Mesenteric fat pad (tissue), 1 donor: Measurements from ENCODE around the gene MACROD1. TPM values are rescaled to one million over a fixed set of nuclear protein-coding genes. Genes with fewer than 3 reads are reported as not detected.
"Not testable (repeated sequence)": the region's sequence is repeated elsewhere in the genome, so short reads cannot be mapped to it uniquely, and the experiment has no call there.

Experiments used
- DNase-seq: peaks from one replicate; pipeline ENCODE4 v3.0.0-alpha.2; 2020; ENCODE audit warnings: low spot score
- total RNA-seq: library from RNA; stranded (reverse); fragmentation: NEBNext Ultra II Directional; extraction: Animal tissue kit (Norgen Biotek cat#: 25700); gene quantifications from one replicate; pipeline ENCODE4 v1.2.1, GENCODE V29; 2021
- donor health status: DM: yes; HTN: yes; CAD: no.

Gene MACROD1
- total RNA-seq, 1 donor from 2014 or later: 19.5 TPM

GRCh38 chr11:64000740-64001483, 165.0 kb downstream of the MACROD1 start:
- no peak for DNase-seq

- DNase-seq: no peak
These were observed 165.7 kb downstream of the MACROD1 start for GRCh38 chr11:64000026-64000739.

- no peak for DNase-seq
These were observed 166.4 kb downstream of the MACROD1 start for GRCh38 chr11:63999349-64000025.

GRCh38 chr11:63998558-63999348, 167.2 kb downstream of the MACROD1 start:
- no peak for DNase-seq

- DNase-seq: no peak
These were observed 168.0 kb downstream of the MACROD1 start for GRCh38 chr11:63997801-63998337.

GRCh38 chr11:63997104-63997700, 168.7 kb downstream of the MACROD1 start:
- DNase-seq: no peak

GRCh38 chr11:63996512-63996911, 169.4 kb downstream of the MACROD1 start:
- DNase-seq: no peak

GRCh38 chr11:63993993-63994392, 171.9 kb downstream of the MACROD1 start:
- no peak for DNase-seq

GRCh38 chr11:63993100-63993499, 172.8 kb downstream of the MACROD1 start:
- no peak for DNase-seq

GRCh38 chr11:63991558-63991957, 174.4 kb downstream of the MACROD1 start:
- no peak for DNase-seq

GRCh38 chr11:63986932-63987513, 178.9 kb downstream of the MACROD1 start:
- no peak for DNase-seq

GRCh38 chr11:63986156-63986931, 179.6 kb downstream of the MACROD1 start, which contains the start of gene OTUB1:
Gene OTUB1, plus strand, starts transcription at chr11:63986438. Its CDS starts 19 bp downstream, at chr11:63986457.
- DNase-seq: peak; percentile 96

- DNase-seq: no peak
These were observed 180.1 kb downstream of the MACROD1 start for GRCh38 chr11:63985812-63986155.

GRCh38 chr11:63979426-63979825, 186.5 kb downstream of the MACROD1 start:
- DNase-seq: no peak

- no peak for DNase-seq
These were observed 187.2 kb downstream of the MACROD1 start for GRCh38 chr11:63978551-63979239.

GRCh38 chr11:63974259-63975143, 191.4 kb downstream of the MACROD1 start, which contains the start of gene COX8A:
Gene COX8A, plus strand, starts transcription at chr11:63974620. Its CDS starts 61 bp downstream, at chr11:63974681.
- DNase-seq: peak; percentile 98

GRCh38 chr11:63973912-63974258, 192.0 kb downstream of the MACROD1 start:
- not testable (repeated sequence) for DNase-seq

GRCh38 chr11:63970902-63971301, 195.0 kb downstream of the MACROD1 start:
- no peak for DNase-seq
